ENCODE data around the gene DIP2B.

The DIP2B gene

GRCh38 chr12:50637870-50638481, 133.2 kb downstream of the DIP2B start:
- no peak for DNase-seq (ENCODE audit: low read depth)

- no peak for DNase-seq (ENCODE audit: low read depth)
Measured at GRCh38 chr12:50638482-50638880, 133.7 kb downstream of the DIP2B start.

- no peak for DNase-seq (ENCODE audit: low read depth)
Measured at GRCh38 chr12:50639721-50640120, 134.9 kb downstream of the DIP2B start.

- DNase-seq (ENCODE audit: low read depth): no peak
Measured at GRCh38 chr12:50640321-50640939, 135.6 kb downstream of the DIP2B start.

GRCh38 chr12:50641566-50641965, 136.8 kb downstream of the DIP2B start:
- no peak for DNase-seq (ENCODE audit: low read depth)

GRCh38 chr12:50642035-50642451, 137.3 kb downstream of the DIP2B start:
- no peak for DNase-seq (ENCODE audit: low read depth)

- no peak for DNase-seq (ENCODE audit: low read depth)
Measured at GRCh38 chr12:50642761-50643160, 138.0 kb downstream of the DIP2B start.

GRCh38 chr12:50647031-50647430, 142.2 kb downstream of the DIP2B start:
- no peak for DNase-seq (ENCODE audit: low read depth)

- DNase-seq (ENCODE audit: low read depth): no peak
Measured at GRCh38 chr12:50647479-50647878, 142.7 kb downstream of the DIP2B start.

- no peak for DNase-seq (ENCODE audit: low read depth)
Measured at GRCh38 chr12:50650285-50650684, 145.5 kb downstream of the DIP2B start.

GRCh38 chr12:50655374-50655921, 150.7 kb downstream of the DIP2B start:
- no peak for DNase-seq (ENCODE audit: low read depth)

- DNase-seq (ENCODE audit: low read depth): no peak
Measured at GRCh38 chr12:50659260-50659659, 154.5 kb downstream of the DIP2B start.

- no peak for DNase-seq (ENCODE audit: low read depth)
Measured at GRCh38 chr12:50659690-50660424, 155.1 kb downstream of the DIP2B start.

- no peak for DNase-seq (ENCODE audit: low read depth)
Measured at GRCh38 chr12:50660425-50660822, 155.6 kb downstream of the DIP2B start.

- DNase-seq (ENCODE audit: low read depth): no peak
Measured at GRCh38 chr12:50661300-50662115, 156.7 kb downstream of the DIP2B start.

- DNase-seq (ENCODE audit: low read depth): no peak
Measured at GRCh38 chr12:50662116-50662510, 157.3 kb downstream of the DIP2B start.

GRCh38 chr12:50665170-50665569, 160.4 kb downstream of the DIP2B start:
- no peak for DNase-seq (ENCODE audit: low read depth)

GRCh38 chr12:50665609-50666008, 160.8 kb downstream of the DIP2B start:
- DNase-seq (ENCODE audit: low read depth): no peak

GRCh38 chr12:50666023-50666422, 161.2 kb downstream of the DIP2B start:
- no peak for DNase-seq (ENCODE audit: low read depth)

- no peak for DNase-seq (ENCODE audit: low read depth)
Measured at GRCh38 chr12:50672158-50672557, 167.4 kb downstream of the DIP2B start.

GRCh38 chr12:50676756-50677155, 172.0 kb downstream of the DIP2B start:
- no peak for DNase-seq (ENCODE audit: low read depth)

- DNase-seq (ENCODE audit: low read depth): no peak
Measured at GRCh38 chr12:50677858-50678257, 173.1 kb downstream of the DIP2B start.
